ENCODE measurements around the gene KEAP1. TPM values are rescaled to one million over a fixed set of nuclear protein-coding genes. Genes with fewer than 3 reads are reported as not detected.

The KEAP1 gene
- total and polyA plus RNA-seq, 2 donors (not counting 3 experiments of a cell fraction or from before 2014, with no cell fraction given) = 81.4 to 91.1 TPM

GRCh38 chr19:10473192-10473591, 30.0 kb downstream of the KEAP1 start:
- Histone ChIP-seq H3K4me2 (ENCODE audit: insufficient read depth, low read length) (no peak overlapping the region), H3K4me3 (replicated peaks in 1 of 3; ENCODE audit: insufficient read depth in 1 of 3, low read depth in 1 of 3, low read length in 3 of 3) (no peak overlapping the region), H3K36me3 (ENCODE audit: control insufficient read depth in 2 of 2, extremely low read depth in 1 of 2, insufficient read depth in 2 of 2, low read length in 2 of 2) (no peaks in the 10 kb centered on the region), H3K79me2 (ENCODE audit: control insufficient read depth, insufficient read depth, low read length) (no peaks in the 10 kb centered on the region), H3K9ac (replicated peaks; ENCODE audit: extremely low read depth, insufficient read depth, low read length) (no peak overlapping the region), H3K4me1 (ENCODE audit: control insufficient read depth, extremely low read depth, insufficient read depth, low read length) (no peaks in the 10 kb centered on the region), H3K27me3 (ENCODE audit: control insufficient read depth in 2 of 2, insufficient read depth in 2 of 2, low read length in 2 of 2) (no peaks in the 10 kb centered on the region), H4K20me1 (replicated peaks; ENCODE audit: control insufficient read depth, extremely low read depth, insufficient read depth, low read length) (no peaks in the 10 kb centered on the region), H2AFZ (ENCODE audit: low read depth, low read length) (no peak overlapping the region), H3K9me3 (replicated peaks; ENCODE audit: control insufficient read depth, insufficient read depth, low read length) (no peaks in the 10 kb centered on the region), H3K9me1 (replicated peaks; ENCODE audit: control insufficient read depth, extremely low read depth, insufficient read depth, low read length) (no peaks in the 10 kb centered on the region), H3K27ac (ENCODE audit: insufficient read depth, low read depth, low read length) (no peak overlapping the region)
- POLR2A ChIA-PET = no interaction called here
- no peak for DNase-seq (ENCODE audit: low read depth, low spot score)
- TF ChIP-seq MAX (IDR thresholded peaks at IDR 0.05; ENCODE audit: insufficient read depth, insufficient read length) (no peak), MYC (IDR thresholded peaks at IDR 0.05; ENCODE audit: low read depth, low read length) (no peak), JUN (IDR thresholded peaks at IDR 0.05; ENCODE audit: borderline replicate concordance, insufficient read depth, insufficient read length, low read depth) (no peak), EZH2 (IDR thresholded peaks at IDR 0.05; ENCODE audit: borderline replicate concordance, low read depth, low read length, severe bottlenecking) (no peak), CTCF (IDR thresholded peaks at IDR 0.05; ENCODE audit: extremely low read depth in 1 of 2, insufficient read depth in 1 of 2, low read depth in 1 of 2, low read length in 2 of 2) (no peak), FOS (IDR thresholded peaks at IDR 0.05; ENCODE audit: borderline replicate concordance, insufficient read depth, low read length) (no peak), GATA2 (IDR thresholded peaks at IDR 0.05; ENCODE audit: insufficient read depth, insufficient read length, low read depth, low read length) (no peak), POLR2AphosphoS5 (IDR thresholded peaks at IDR 0.05; ENCODE audit: insufficient read depth, low read depth, low read length) (no peak), POLR2A (IDR thresholded peaks at IDR 0.05; ENCODE audit: low read depth, low read length) (no peak)
- dilution Hi-C loops (cut with MboI; ENCODE audit: extremely low pct_ligation_motif_present, low sequenced_read_pairs) = no loop called here
- intact Hi-C loops (cut with micrococcal nuclease) = loop anchor here (10.0 kb wide), 1 partner anchor 222 kb away; no protein-coding TSS in a partner anchor
- CTCF ChIA-PET = interaction anchor here (1.5 to 3.9 kb wide), 2 partner anchors 10 to 226 kb away, joined by 5 to 19 read pairs; no protein-coding TSS in a partner anchor
- FAIRE-seq = no peak
- no TSS peak for BruUV-seq (replicated peaks)

Data from endothelial cell of umbilical vein (primary cell).